ENCODE data around the gene FIBIN.
"Not testable (repeated sequence)": the region's sequence is repeated elsewhere in the genome, so short reads cannot be mapped to it uniquely, and the experiment has no call there.

FIBIN gene

DNA sequence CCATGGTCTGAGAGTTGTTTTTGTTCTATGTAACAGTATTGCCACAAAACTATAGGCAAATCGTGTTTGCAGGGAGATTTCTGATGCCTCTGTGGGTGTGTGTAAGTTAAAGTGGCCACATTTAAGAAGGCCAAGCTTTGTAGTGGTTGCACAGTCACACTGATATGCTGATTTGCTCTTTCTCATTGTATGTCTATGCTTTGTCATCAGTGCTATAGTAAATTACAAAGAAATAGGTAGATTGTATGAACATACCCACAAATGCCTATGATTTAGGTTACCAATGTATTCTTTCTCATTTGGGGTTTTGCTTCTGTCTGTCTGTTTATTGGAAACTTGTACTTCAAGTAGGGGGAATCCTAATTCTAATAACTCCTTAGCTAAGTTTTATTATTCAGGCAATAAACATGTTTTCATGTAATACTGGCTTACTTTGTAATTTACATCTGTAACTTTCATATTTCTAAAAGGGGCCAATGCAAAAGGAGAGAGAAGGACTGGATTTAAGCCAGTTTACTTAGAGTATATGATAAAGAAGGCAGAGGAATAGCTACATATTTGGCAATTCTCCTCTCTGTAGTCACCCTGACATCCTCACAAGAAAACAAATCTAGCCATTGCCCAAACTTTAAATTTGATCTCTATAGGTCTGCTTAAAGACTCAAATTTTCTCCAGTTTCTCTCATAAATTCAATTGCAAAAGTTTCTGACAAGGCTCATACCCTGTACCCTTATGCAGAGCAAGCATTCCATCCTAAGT is 2.0 kb downstream of the FIBIN start:
- TF ChIP-seq, protein P1, sequence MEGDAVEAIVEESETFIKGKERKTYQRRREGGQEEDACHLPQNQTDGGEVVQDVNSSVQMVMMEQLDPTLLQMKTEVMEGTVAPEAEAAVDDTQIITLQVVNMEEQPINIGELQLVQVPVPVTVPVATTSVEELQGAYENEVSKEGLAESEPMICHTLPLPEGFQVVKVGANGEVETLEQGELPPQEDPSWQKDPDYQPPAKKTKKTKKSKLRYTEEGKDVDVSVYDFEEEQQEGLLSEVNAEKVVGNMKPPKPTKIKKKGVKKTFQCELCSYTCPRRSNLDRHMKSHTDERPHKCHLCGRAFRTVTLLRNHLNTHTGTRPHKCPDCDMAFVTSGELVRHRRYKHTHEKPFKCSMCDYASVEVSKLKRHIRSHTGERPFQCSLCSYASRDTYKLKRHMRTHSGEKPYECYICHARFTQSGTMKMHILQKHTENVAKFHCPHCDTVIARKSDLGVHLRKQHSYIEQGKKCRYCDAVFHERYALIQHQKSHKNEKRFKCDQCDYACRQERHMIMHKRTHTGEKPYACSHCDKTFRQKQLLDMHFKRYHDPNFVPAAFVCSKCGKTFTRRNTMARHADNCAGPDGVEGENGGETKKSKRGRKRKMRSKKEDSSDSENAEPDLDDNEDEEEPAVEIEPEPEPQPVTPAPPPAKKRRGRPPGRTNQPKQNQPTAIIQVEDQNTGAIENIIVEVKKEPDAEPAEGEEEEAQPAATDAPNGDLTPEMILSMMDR (IDR thresholded peaks at IDR 0.05; ENCODE audit: low read depth, low read length): no peak
- H3K4me3 ChIP-seq (ENCODE audit: low read depth, low read length): peak overlapping the region; percentile 76

DNA sequence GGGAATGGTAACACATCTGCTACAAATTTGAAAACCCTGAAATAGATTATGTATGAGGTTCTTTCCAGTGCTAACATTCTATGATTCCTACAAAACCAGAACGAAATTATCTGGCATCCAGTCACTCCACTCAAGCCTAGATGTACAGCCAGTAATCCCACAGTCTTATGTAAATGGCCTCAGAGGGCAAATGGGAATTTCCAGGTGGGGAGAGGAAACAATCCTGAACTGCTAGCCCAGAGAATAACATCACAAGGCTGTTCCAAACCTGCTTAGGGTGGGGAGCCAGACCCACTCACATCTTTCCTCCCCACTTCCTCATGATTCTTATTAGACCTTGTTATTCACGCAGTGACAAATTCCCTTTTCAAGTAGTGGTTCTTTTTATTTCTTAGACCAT is 3.5 kb downstream of the FIBIN start:
- TF ChIP-seq, protein P1 (IDR thresholded peaks at IDR 0.05; ENCODE audit: low read depth, low read length): no peak
- H3K4me3 ChIP-seq (ENCODE audit: low read depth, low read length): no peak overlapping the region

DNA sequence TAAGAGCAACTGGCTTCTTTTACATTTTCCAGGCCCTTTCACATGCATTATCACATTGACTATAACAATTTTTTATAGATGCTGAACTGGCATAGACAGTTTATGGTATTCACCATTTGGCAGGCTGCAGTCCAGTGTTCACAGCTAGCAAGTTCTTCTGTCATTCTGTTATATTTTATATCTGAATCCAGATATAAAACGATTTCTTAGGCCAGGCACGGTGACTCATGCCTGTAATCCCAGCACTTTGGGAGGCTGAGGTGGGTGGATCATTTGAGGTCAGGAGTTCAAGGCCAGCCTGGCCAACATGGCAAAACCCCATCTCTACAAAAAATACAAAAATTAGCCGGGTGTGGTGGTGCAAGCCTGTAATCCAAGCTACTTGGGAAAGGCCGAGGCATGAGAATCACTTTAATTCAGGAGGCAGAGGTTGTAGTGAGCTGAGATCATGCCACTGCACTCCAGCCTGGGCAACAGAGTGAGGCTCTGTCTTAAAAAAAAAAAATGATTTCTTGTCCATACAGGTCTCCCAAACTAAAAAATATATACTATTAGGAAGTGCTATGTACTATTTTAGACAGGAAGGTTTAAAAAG is 7.3 kb downstream of the FIBIN start:
- not testable (repeated sequence) for H3K4me3 ChIP-seq (ENCODE audit: low read depth, low read length)

DNA sequence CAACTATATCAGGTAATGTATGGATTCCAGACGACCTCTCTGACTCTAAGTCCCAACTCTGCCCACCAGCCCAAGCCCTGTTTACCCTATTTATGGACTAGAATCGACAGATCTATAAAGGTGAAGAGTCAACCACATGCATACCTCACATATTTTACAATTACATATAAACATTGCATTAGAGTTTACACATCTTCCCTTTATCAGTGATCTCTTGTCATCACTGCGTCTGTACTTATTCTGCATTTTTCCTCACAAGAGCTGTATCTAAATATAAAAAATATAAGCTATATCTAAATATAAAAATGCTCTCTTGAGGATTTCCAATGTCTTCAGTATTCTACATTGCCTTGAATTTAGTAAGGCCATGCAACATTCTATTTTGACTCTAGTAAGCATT is 8.5 kb downstream of the FIBIN start:
- TF ChIP-seq, protein P1 (IDR thresholded peaks at IDR 0.05; ENCODE audit: low read depth, low read length): no peak
- H3K4me3 ChIP-seq (ENCODE audit: low read depth, low read length): no peak overlapping the region

DNA sequence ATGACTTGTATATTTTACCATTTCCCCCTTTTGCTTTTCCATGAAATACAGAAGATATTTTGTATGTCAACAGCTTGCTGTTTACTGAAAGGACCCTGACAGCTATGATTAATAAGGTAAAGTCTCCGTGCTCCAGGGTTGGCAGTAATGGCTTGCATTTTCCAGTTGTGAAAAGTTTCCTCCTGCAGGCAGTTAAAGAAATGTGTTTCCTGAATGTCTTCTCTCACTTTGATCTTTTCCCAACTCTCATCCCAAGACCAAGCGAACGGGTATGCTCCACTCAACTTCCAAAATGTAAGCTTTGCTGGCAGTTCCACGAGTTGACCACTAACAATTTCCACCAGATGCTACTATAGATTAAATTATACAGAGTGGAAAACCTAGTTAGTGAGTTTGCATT is 8.9 kb downstream of the FIBIN start:
- TF ChIP-seq, protein P1 (IDR thresholded peaks at IDR 0.05; ENCODE audit: low read depth, low read length): no peak
- H3K4me3 ChIP-seq (ENCODE audit: low read depth, low read length): no peak overlapping the region

DNA sequence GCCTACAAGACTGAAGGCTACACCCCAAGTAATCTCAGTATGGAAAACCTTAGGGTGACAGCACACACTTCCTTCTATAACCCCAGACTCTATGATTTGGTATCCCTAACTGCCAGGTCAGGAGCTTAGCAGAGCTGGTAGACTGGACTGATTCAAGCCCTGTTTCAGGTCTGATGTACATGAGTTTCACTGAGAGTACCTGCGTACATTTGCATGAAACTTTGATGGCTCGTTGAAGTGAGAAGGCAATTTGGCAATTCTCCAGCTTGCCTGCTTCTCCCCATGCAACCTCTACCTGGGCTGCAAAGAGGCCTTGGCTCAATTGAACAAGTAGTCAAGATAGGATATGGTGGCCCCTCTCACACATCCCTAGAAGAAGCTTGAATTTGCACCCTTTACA is 10.2 kb downstream of the FIBIN start:
- TF ChIP-seq, protein P1 (IDR thresholded peaks at IDR 0.05; ENCODE audit: low read depth, low read length): no peak
- no peak overlapping the region for H3K4me3 ChIP-seq (ENCODE audit: low read depth, low read length)

DNA sequence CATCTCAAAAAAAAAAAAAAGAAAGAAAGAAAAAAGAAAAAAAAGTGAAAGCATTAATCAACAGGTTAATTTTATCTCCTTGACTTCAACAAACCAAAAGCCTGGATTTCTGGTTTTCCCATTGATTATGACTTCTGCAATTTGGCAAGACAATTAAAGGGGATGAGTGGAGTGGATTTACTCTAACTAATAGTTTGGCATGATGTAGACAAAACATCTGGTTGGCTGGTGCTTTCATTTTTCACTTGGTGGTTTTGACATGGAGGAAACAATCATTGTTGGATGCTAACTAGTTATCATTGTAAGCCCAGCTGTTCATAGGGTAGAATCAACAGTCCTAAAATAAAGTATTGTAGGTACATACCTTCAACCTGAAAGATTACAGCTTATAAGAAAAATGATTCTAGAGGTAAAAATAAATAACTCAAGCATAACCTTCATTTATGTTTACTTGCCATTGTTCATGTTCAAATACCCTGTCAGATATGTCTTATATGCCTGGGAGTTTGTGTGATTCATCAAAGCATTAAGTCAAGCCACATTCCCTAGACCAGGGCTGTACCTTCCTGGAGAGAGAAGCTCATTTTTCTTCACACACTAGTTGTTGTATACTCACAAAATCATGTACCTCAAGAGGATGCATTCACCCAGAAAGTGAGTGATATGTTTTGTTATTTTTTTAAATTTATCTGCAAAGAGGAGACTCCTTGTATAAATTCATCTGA is 15.1 kb downstream of the FIBIN start:
- TF ChIP-seq, protein P1 (IDR thresholded peaks at IDR 0.05; ENCODE audit: low read depth, low read length): no peak

More for the DNA sequence above, 15.1 kb downstream of the FIBIN start:
- no peak overlapping the region for H3K4me3 ChIP-seq (ENCODE audit: low read depth, low read length)
